G401 (cell line): ENCODE measurements around the gene UBXN11. TPM values are rescaled to one million over a fixed set of nuclear protein-coding genes. Genes with fewer than 3 reads are reported as not detected.

Experiments used
- DNase-seq: peaks from one replicate; pipeline ENCODE4 v3.0.0-alpha.2; 2015; ENCODE audit warnings: low spot score
- in situ Hi-C: cut with HindIII; loops from 2 replicates; pipeline ENCODE4 v1.10.0; 2016; ENCODE audit warnings: low sequenced_read_pairs, mixed read lengths
- total RNA-seq: library from RNA; depleted of rRNA; stranded (reverse); fragments of >200 nt; shearing (Covaris generic); gene quantifications from 2 replicates; pipeline ENCODE4 v1.2.3, GENCODE V29; 2014; rRNA removed

Gene UBXN11
- total RNA-seq, 1 experiment from 2014 or later: 21.0 TPM

DNA sequence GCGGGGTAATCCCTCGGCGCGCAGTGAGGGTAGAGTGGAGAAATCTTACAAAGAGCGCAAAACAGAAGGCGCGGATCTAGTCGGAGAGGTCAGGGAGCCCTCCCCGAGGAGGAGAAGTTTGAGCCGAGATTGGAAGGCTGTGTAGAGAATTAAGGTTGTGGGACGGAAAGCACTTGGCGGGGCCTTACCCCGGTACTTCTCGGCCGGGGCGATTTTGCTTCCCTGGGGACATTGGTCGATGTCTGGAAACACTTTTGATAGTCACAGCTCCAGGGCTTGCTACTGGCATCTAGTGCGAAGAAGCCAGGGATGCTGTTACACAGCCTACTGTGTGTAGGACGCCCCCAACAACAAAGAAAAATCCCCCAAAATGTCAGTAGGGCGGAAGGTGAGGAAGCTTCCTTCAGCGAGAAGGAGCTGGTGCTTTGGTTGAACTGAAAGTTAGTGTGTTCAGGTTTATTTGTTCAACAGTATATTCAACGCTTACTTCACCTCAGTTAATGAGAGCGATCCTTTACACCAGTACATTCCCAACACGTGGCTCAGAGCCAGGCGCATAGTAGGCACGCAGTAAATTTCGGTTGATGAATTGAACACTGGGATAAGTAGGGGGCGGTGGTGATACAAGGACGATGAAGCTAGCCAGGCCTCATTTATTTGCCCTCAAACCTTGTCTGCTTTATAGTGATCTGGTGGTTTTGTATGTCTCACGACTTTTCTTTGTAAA lies 71.6 kb downstream of the UBXN11 start:
- in situ Hi-C loops: no loop called here
- DNase-seq: peak; percentile 20

DNA sequence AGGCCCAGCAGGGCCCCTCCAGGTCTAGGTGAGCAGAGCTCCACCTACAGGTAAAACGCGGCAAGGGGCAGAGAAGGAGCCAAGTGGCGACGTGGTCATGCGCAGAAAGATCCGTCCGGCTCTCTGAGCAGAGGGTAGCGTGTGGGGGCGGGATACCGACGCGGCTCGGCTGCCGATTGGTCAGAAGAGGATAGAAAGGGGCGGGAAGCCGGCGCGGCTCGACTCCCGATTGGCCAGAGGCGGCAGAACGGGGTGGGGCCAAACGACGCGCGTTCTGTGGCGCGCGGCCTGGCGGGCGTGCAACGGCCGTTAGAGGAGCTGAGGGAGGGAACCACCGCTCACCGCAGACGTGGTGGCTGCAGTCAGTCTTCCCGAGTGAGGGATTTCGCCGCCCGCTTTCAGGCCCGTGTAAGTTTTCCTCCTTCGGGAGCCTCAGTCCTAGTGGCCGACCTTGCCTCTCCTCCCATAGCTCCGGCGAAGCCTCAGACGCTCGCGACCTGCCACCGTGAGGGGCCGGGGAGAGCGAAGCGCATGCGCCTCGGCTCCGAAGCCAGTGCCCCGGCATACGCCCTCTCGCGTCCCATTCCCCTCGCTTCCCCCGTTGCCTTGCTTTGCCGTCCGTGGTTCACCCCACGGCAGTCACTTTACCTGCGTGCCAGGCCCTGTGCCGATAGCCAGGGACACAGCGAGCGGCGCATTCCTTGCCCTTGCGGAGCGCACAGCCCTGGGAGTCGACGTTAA lies 72.4 kb downstream of the UBXN11 start, which contains the start of gene CEP85:
Gene CEP85, plus strand, starts transcription at position 298 of the 741 bp plus-strand sequence. CDS start 5,584 bp downstream, outside the sequence.
- in situ Hi-C loops: no loop called here
- peak; percentile 99 for DNase-seq

Other genes with a start within 250 kb of the UBXN11 start
- gene TRIM63, start 239.0 kb downstream of the UBXN11 start, total RNA-seq: not detected in 2 replicates
- 5.4 and 7.1 TPM in 2 replicates for gene PDIK1L, start 194.8 kb downstream of the UBXN11 start, total RNA-seq
- 3.5 and 5.1 TPM in 2 replicates for gene FAM110D, start 147.6 kb downstream of the UBXN11 start, total RNA-seq
- gene C1orf232, start 137.7 kb downstream of the UBXN11 start, total RNA-seq: not detected in 2 replicates
- 46.4 and 97.1 TPM in 2 replicates for gene ZNF593, start 136.7 kb downstream of the UBXN11 start, total RNA-seq
- gene ZNF593OS, start 134.8 kb downstream of the UBXN11 start, total RNA-seq: not detected in 2 replicates
- not detected in 2 replicates for gene CNKSR1, start 129.1 kb downstream of the UBXN11 start, total RNA-seq
- not detected in 2 replicates for gene CATSPER4, start 116.0 kb downstream of the UBXN11 start, total RNA-seq
- gene CEP85, start 72.4 kb downstream of the UBXN11 start, total RNA-seq: 16.7 and 19.1 TPM in 2 replicates
- 5.0 and 7.4 TPM in 2 replicates for gene SH3BGRL3, start 26.6 kb downstream of the UBXN11 start, total RNA-seq
- 0.55 and 2.3 TPM in 2 replicates for gene CD52, start 11.3 kb upstream of the UBXN11 start, total RNA-seq
- 5.5 and 18.6 TPM in 2 replicates for gene CRYBG2, start 47.5 kb upstream of the UBXN11 start, total RNA-seq
- gene ZNF683, start 66.1 kb upstream of the UBXN11 start, total RNA-seq: not detected in 2 replicates
- 77.8 and 94.7 TPM in 2 replicates for gene LIN28A, start 104.2 kb upstream of the UBXN11 start, total RNA-seq
- 44.1 and 50.3 TPM in 2 replicates for gene DHDDS, start 125.7 kb upstream of the UBXN11 start, total RNA-seq
- 366 and 543 TPM in 2 replicates for gene HMGN2, start 165.8 kb upstream of the UBXN11 start, total RNA-seq
- gene RPS6KA1, start 223.1 kb upstream of the UBXN11 start, total RNA-seq: 254 and 296 TPM in 2 replicates